CD4-positive, CD25-positive, alpha-beta regulatory T cell (primary cell): Measurements from ENCODE around the gene ANXA3. TPM values are rescaled to one million over a fixed set of nuclear protein-coding genes. Genes with fewer than 3 reads are reported as not detected.
A peak's percentile ranks its signal among the peaks of the same experiment; 100 is the strongest.
"Not testable (repeated sequence)": the region's sequence is repeated elsewhere in the genome, so short reads cannot be mapped to it uniquely, and the experiment has no call there.

Experiments
- ATAC-seq, 2 donors: fragments of 150-1000 bp; cut with Tn5 transposase; one replicate each; pipeline ENCODE4 v1.10.0; 2021; ENCODE audit warnings: low read depth in 2 of 2, moderate number of reproducible peaks in 2 of 2, moderate library complexity in 1 of 2
- DNase-seq, 3 donors: peaks; one replicate each; pipeline versions ENCODE4 v3.0.0 to v3.0.0-alpha.2; 2012 to 2022; ENCODE audit warnings: mixed read lengths in 1 of 3
- H3K27ac ChIP-seq: one replicate; pipeline ENCODE4 v1.7.0; 2013; ENCODE audit warnings: mild to moderate bottlenecking, low read length; ENCODE audit not compliant: insufficient read depth, poor library complexity, severe bottlenecking
- H3K27me3 ChIP-seq: one replicate; pipeline ENCODE4 v1.7.0; 2013; ENCODE audit warnings: low read length; ENCODE audit not compliant: control insufficient read depth, insufficient read depth
- H3K36me3 ChIP-seq: one replicate; pipeline ENCODE4 v1.7.0; 2013; ENCODE audit warnings: mild to moderate bottlenecking, low read length, moderate library complexity; ENCODE audit not compliant: control insufficient read depth, insufficient read depth
- H3K4me1 ChIP-seq: 2 replicates; pipeline ENCODE4 v1.7.0; 2013; ENCODE audit warnings: mild to moderate bottlenecking, low read length; ENCODE audit not compliant: insufficient read depth, control insufficient read depth, poor library complexity, severe bottlenecking
- H3K4me3 ChIP-seq: one replicate; pipeline ENCODE4 v1.7.0; 2013; ENCODE audit warnings: low read depth, mild to moderate bottlenecking, low read length, moderate library complexity
- H3K9me3 ChIP-seq, 2 experiments: 1 replicate in 1 of 2; 2 replicates in 1 of 2; pipeline ENCODE4 v1.7.0; 2013; ENCODE audit warnings: low read length in 2 of 2, mild to moderate bottlenecking in 1 of 2, moderate library complexity in 1 of 2; ENCODE audit not compliant: control insufficient read depth in 2 of 2
- H3K27ac Mint-ChIP-seq, 3 donors: one replicate each; pipeline ENCODE4 v1.8.0; 2020 to 2022; ENCODE audit warnings: mild to moderate bottlenecking in 3 of 3, mixed read lengths in 3 of 3, moderate library complexity in 2 of 3
- H3K27me3 Mint-ChIP-seq: one replicate; pipeline ENCODE4 v1.8.0; 2022; ENCODE audit warnings: mild to moderate bottlenecking, mixed read lengths
- H3K36me3 Mint-ChIP-seq: one replicate; pipeline ENCODE4 v1.8.0; 2020; ENCODE audit warnings: mixed read lengths
- H3K4me1 Mint-ChIP-seq, 4 donors: one replicate each; pipeline ENCODE4 v1.8.0; 2020 to 2022; ENCODE audit warnings: mixed read lengths in 4 of 4, mild to moderate bottlenecking in 1 of 4
- H3K4me3 Mint-ChIP-seq, 4 donors: one replicate each; pipeline ENCODE4 v1.8.0; 2020 to 2022; ENCODE audit warnings: mild to moderate bottlenecking in 4 of 4, mixed read lengths in 4 of 4, moderate library complexity in 3 of 4
- H3K9me3 Mint-ChIP-seq, 7 donors: one replicate each; pipeline ENCODE4 v1.8.0; 2020 to 2022; ENCODE audit warnings: mixed read lengths in 7 of 7, mild to moderate bottlenecking in 3 of 7, moderate library complexity in 2 of 7
- polyA plus RNA-seq, 4 donors: library from polyadenylated mRNA; unstranded; fragments of 300-500 nt; fragmentation: Illumina TruSeq; gene quantifications; one replicate each; pipeline ENCODE4 v1.2.3, GENCODE V29; 2021
- total RNA-seq: library from RNA; stranded (reverse); gene quantifications from one replicate; pipeline ENCODE4 v1.2.3, GENCODE V29; 2022

ANXA3 gene
- total and polyA plus RNA-seq, 5 donors from 2014 or later: not detected

DNA sequence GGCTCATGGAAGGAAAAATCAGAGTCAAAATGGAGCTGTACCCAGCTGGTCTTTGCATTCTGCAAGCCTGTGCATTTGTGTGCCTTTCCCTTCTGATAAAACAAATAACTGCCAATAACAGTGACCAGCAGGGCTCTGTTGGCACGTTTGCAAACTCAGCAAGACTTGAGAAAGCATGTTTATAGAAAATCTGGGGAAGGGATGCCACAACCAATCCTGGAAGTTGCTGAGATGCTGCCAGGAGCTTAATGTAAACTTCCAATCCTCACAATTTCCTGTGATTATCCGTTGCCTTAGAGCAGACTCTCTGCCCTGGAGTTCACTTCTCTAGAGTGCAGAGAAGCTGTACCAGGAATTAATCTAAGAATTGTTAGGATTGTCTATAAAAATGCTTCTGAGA lies 6.9 kb upstream of the ANXA3 start:
- Histone ChIP-seq H3K27ac (no peak overlapping the region), H3K36me3 (no peaks in the 10 kb centered on the region), H3K4me3 (no peak overlapping the region), H3K27me3 (no peaks in the 10 kb centered on the region), H3K9me3 (no peaks in the 10 kb centered on the region), H3K4me1 (no peaks in the 10 kb centered on the region)
- no peaks in the 10 kb centered on the region for H3K4me1 Mint-ChIP-seq
- ATAC-seq: no peak
- no peak overlapping the region for H3K4me3 Mint-ChIP-seq
- DNase-seq: no peak
- H3K9me3 Mint-ChIP-seq: peaks cover 0 to 2% (median 0%) of the 10 kb centered on the region in 7 donors
- no peak overlapping the region for H3K27ac Mint-ChIP-seq
- no peaks in the 10 kb centered on the region for H3K36me3 Mint-ChIP-seq
- H3K27me3 Mint-ChIP-seq: peaks cover 12% of the 10 kb centered on the region

DNA sequence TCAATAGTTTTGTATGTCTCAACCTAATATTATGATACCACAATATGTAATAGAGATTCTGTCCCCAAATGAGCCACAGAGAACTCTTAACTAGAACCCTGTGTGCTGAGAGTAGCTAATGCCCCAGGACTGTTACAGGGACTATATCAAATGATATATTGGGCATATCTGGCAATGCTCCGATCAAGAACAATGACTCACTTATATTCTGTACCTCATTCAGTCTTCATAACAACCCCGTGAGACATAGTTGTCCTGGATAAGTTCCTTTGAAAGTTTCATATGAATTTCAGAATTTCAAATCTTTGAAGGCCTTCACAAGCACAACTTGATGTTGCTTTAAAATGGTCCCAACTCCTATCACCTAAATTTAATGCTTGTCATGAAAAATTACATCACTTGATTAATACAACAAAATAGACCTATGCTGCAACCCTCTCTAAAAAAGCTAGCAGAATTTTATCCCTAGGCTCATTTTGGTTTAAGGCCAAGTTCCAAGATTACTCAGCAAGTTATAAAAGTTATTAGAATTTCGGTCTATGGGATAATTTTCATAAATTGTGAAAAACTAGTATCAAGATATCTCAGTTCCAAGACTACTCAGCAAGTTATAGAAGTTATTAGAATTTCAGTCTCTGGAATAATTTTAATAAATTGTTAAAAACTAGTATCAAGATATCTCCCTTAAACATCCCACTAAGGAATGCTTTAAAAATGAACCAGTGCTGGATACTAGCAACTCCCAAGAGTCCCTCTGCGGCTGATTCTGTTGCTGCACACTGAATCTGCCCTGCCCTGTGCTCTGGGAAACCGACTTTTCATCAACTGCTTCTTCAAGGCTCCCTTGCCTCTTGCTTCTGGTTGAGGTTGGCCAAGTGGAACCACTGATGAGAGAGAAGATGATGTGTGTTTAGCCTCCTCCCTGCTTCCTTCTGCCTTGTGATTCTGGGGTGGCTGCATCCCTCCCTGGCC lies 6.0 kb upstream of the ANXA3 start:
- Histone ChIP-seq H3K4me1 (no peaks in the 10 kb centered on the region), H3K36me3 (no peaks in the 10 kb centered on the region), H3K4me3 (no peak overlapping the region), H3K27me3 (peaks cover 8% of the 10 kb centered on the region), H3K27ac (no peak overlapping the region), H3K9me3 (no peaks in the 10 kb centered on the region)
- Mint-ChIP-seq H3K27ac (peak overlapping the region in 1 of 3 donors; percentile 52), H3K4me3 (no peak overlapping the region), H3K9me3 (peaks cover 0 to 2% (median 0%) of the 10 kb centered on the region in 7 donors), H3K27me3 (peaks cover 21% of the 10 kb centered on the region), H3K4me1 (no peaks in the 10 kb centered on the region), H3K36me3 (no peaks in the 10 kb centered on the region)
- no peak for DNase-seq
- no peak for ATAC-seq

DNA sequence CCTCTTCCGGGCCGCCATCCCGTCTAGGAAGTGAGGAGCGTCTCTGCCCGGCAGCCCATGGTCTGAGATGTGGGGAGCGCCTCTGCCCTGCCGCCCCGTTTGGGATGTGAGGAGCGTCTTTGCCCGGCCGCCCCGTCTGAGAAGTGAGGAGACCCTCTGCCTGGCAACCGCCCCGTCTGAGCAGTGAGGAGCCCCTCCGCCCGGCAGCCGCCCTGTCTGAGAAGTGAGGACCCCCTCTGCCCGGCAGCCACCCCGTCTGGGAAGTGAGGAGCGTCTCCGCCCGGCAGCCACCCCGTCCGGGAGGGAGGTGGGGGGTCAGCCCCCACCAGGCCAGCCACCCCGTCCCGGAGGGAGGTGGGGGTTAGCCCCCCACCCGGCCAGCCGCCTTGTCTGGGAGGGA lies 3.7 kb upstream of the ANXA3 start:
- not testable (repeated sequence) for H3K27ac Mint-ChIP-seq, H3K4me3 Mint-ChIP-seq, H3K4me1 ChIP-seq, H3K9me3 ChIP-seq, H3K36me3 ChIP-seq, H3K4me3 ChIP-seq, DNase-seq, ATAC-seq, H3K9me3 Mint-ChIP-seq, H3K4me1 Mint-ChIP-seq, H3K36me3 Mint-ChIP-seq, H3K27ac ChIP-seq
- H3K27me3 ChIP-seq: peaks cover 18% of the 10 kb centered on the region
- H3K27me3 Mint-ChIP-seq: peaks cover 38% of the 10 kb centered on the region

DNA sequence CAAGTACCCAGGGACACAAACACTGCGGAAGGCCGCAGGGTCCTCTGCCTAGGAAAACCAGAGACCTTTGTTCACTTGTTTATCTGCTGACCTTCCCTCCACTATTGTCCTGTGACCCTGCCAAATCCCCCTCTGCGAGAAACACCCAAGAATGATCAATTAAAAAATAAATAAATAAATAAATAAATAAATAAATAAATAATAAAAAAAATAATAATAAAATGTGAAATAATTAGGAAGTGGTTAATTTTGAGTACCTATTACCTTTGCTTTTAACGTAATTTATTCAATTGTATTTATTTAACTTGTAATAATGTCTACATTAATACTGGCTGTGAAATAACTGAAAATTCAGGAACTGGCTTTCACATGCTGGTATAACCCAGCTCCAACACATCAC lies 2.7 kb upstream of the ANXA3 start:
- DNase-seq, H3K4me3 Mint-ChIP-seq, H3K27ac ChIP-seq, H3K4me1 ChIP-seq, H3K9me3 Mint-ChIP-seq, H3K36me3 ChIP-seq, H3K27ac Mint-ChIP-seq, H3K36me3 Mint-ChIP-seq, H3K4me3 ChIP-seq, H3K4me1 Mint-ChIP-seq, H3K9me3 ChIP-seq, ATAC-seq: not testable (repeated sequence)
- peaks cover 23% of the 10 kb centered on the region for H3K27me3 ChIP-seq
- peaks cover 48% of the 10 kb centered on the region for H3K27me3 Mint-ChIP-seq

DNA sequence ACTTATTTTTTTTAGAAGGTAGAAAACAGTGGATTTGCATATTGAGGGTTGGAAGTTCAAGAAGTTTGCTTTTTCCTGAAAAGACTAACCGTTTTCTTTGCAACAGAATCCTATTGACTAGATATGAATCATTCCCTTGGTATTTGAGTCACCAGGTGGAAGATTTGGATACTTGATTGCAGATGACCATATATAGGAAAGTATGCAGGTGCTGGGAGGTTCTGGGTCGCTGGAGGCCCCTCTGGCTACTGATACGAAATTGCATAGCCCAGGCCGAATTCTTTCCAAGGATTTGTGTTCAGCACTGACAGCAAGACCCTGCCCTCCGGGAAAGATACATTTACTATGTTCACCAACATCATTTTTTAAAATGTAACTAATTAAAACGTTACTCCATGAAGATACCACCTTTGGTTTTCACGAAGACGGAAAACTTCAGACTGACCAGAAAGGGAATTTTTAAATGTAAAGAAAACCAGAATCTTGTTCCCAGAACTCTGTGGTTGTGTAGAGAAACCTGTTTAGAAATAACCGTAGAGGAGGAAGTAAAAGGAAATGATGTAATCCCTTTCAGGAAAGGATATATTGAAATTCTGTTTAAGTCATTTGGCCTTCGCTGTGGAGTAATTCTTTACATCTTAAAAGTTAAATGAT lies 946 bp downstream of the ANXA3 start:
- no peak overlapping the region for H3K4me3 Mint-ChIP-seq
- H3K9me3 Mint-ChIP-seq: peaks cover 0 to 4% (median 0%) of the 10 kb centered on the region in 7 donors
- H3K4me1 ChIP-seq: no peaks in the 10 kb centered on the region
- no peak overlapping the region for H3K27ac ChIP-seq
- H3K36me3 ChIP-seq: no peaks in the 10 kb centered on the region
- H3K27me3 ChIP-seq: peaks cover 30% of the 10 kb centered on the region
- DNase-seq (no peak), ATAC-seq (no peak)
- H3K27ac Mint-ChIP-seq: no peak overlapping the region
- H3K4me3 ChIP-seq: no peak overlapping the region
- peaks cover 57% of the 10 kb centered on the region for H3K27me3 Mint-ChIP-seq
- no peaks in the 10 kb centered on the region for H3K36me3 Mint-ChIP-seq
- no peaks in the 10 kb centered on the region for H3K9me3 ChIP-seq
- H3K4me1 Mint-ChIP-seq: peaks cover 0 to 6% (median 4%) of the 10 kb centered on the region in 4 donors

DNA sequence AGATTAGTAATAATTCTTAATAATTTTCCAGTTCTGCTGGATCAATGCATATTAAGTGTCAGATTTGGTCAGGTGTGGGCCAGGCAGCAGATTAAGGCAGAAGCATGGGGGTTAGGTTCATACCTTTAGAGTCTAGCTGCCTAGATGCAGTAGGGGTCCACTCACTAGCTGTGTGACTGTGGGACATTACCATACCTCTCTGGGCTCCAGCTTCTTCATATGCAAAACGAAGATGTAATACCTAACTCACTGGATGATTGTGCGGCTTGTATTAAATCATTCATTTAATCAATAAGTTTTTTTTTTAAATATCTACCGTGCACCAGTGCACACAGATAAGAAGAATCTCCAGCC lies 1.4 kb downstream of the ANXA3 start:
- peaks cover 30% of the 10 kb centered on the region for H3K27me3 ChIP-seq
- ATAC-seq (no peak), DNase-seq (no peak)
- no peak overlapping the region for H3K4me3 Mint-ChIP-seq
- H3K27me3 Mint-ChIP-seq: peaks cover 57% of the 10 kb centered on the region
- no peaks in the 10 kb centered on the region for H3K36me3 ChIP-seq
- H3K4me1 ChIP-seq: no peaks in the 10 kb centered on the region
- H3K9me3 ChIP-seq: no peaks in the 10 kb centered on the region
- no peak overlapping the region for H3K4me3 ChIP-seq
- H3K27ac Mint-ChIP-seq: no peak overlapping the region
- H3K27ac ChIP-seq: no peak overlapping the region
- H3K4me1 Mint-ChIP-seq: peaks cover 0 to 6% (median 4%) of the 10 kb centered on the region in 4 donors
- peaks cover 0 to 4% (median 0%) of the 10 kb centered on the region in 7 donors for H3K9me3 Mint-ChIP-seq
- no peaks in the 10 kb centered on the region for H3K36me3 Mint-ChIP-seq

DNA sequence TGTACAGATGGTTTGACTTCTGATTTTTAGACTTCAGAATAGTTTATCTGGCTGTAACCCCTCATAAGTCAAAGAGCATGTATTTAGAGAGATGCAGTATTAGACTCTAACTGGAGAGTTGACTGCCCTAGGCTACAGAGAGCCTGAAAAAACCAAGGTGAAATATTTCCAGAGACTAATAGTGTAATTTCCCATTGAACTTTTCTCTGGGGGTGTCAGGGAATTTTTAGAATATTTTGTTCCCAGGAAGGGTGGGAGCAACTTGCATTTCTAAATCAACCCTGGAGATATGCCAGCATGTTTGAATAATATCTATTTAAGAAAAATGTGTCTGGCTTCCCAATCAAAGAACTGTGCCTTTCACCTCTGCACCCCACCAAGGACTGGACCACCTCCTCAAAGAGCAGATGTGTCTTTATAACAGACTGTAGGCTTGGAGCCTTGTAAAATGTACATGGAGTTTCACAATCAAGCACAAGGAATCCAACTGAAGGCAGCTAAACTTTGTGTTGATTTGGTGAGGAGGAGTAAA lies 2.0 kb downstream of the ANXA3 start:
- DNase-seq (no peak), ATAC-seq (no peak)
- H3K9me3 Mint-ChIP-seq: peaks cover 0 to 4% (median 0%) of the 10 kb centered on the region in 7 donors
- H3K4me3 Mint-ChIP-seq: no peak overlapping the region
- Histone ChIP-seq H3K36me3 (no peaks in the 10 kb centered on the region), H3K27me3 (peaks cover 30% of the 10 kb centered on the region), H3K4me1 (no peaks in the 10 kb centered on the region), H3K4me3 (no peak overlapping the region), H3K9me3 (no peaks in the 10 kb centered on the region), H3K27ac (no peak overlapping the region)
- H3K27me3 Mint-ChIP-seq: peaks cover 57% of the 10 kb centered on the region
- H3K27ac Mint-ChIP-seq: no peak overlapping the region
- H3K36me3 Mint-ChIP-seq: no peaks in the 10 kb centered on the region
- H3K4me1 Mint-ChIP-seq: peaks cover 0 to 6% (median 4%) of the 10 kb centered on the region in 4 donors
